ENCODE measurements around the gene STK31. TPM values are rescaled to one million over a fixed set of nuclear protein-coding genes. Genes with fewer than 3 reads are reported as not detected.

Gene STK31
- total RNA-seq, 2 donors from 2014 or later: 0.92 to 1.5 TPM

GRCh38 chr7:23783115-23783514, 73.1 kb downstream of the STK31 start:
- Histone ChIP-seq H3K36me3 (no peaks in the 10 kb centered on the region), H3K4me3 (no peak overlapping the region), H3K4me1 (ENCODE audit: control insufficient read depth in 1 of 2, low read depth in 2 of 2) (no peaks in the 10 kb centered on the region), H3K9me3 (peaks cover 2% of the 10 kb centered on the region), H3K27ac (no peak overlapping the region), H3K27me3 (replicated peaks; ENCODE audit: insufficient read depth) (no peaks in the 10 kb centered on the region)
- ATAC-seq (ENCODE audit: insufficient number of reproducible peaks, low FRiP score, low read depth) (no peak), DNase-seq (ENCODE audit: low spot score) (no peak)
- TF ChIP-seq, protein P1, sequence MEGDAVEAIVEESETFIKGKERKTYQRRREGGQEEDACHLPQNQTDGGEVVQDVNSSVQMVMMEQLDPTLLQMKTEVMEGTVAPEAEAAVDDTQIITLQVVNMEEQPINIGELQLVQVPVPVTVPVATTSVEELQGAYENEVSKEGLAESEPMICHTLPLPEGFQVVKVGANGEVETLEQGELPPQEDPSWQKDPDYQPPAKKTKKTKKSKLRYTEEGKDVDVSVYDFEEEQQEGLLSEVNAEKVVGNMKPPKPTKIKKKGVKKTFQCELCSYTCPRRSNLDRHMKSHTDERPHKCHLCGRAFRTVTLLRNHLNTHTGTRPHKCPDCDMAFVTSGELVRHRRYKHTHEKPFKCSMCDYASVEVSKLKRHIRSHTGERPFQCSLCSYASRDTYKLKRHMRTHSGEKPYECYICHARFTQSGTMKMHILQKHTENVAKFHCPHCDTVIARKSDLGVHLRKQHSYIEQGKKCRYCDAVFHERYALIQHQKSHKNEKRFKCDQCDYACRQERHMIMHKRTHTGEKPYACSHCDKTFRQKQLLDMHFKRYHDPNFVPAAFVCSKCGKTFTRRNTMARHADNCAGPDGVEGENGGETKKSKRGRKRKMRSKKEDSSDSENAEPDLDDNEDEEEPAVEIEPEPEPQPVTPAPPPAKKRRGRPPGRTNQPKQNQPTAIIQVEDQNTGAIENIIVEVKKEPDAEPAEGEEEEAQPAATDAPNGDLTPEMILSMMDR (IDR thresholded peaks at IDR 0.05): no peak

- TF ChIP-seq, protein P1 (IDR thresholded peaks at IDR 0.05): no peak
- H3K4me3 ChIP-seq: no peak overlapping the region
- H3K36me3 ChIP-seq: no peaks in the 10 kb centered on the region
- no peaks in the 10 kb centered on the region for H3K27me3 ChIP-seq (replicated peaks; ENCODE audit: insufficient read depth)
- no peak overlapping the region for H3K27ac ChIP-seq
- ATAC-seq (ENCODE audit: insufficient number of reproducible peaks, low FRiP score, low read depth) (no peak), DNase-seq (ENCODE audit: low spot score) (no peak)
- H3K4me1 ChIP-seq (ENCODE audit: control insufficient read depth in 1 of 2, low read depth in 2 of 2): no peaks in the 10 kb centered on the region
- no peaks in the 10 kb centered on the region for H3K9me3 ChIP-seq
Measured at GRCh38 chr7:23787272-23787671, 77.3 kb downstream of the STK31 start.

- no peaks in the 10 kb centered on the region for H3K9me3 ChIP-seq
- H3K27ac ChIP-seq: no peak overlapping the region
- TF ChIP-seq, protein P1 (IDR thresholded peaks at IDR 0.05): no peak
- no peaks in the 10 kb centered on the region for H3K4me1 ChIP-seq (ENCODE audit: control insufficient read depth in 1 of 2, low read depth in 2 of 2)
- no peak overlapping the region for H3K4me3 ChIP-seq
- ATAC-seq (ENCODE audit: insufficient number of reproducible peaks, low FRiP score, low read depth): no peak
- no peaks in the 10 kb centered on the region for H3K36me3 ChIP-seq
- no peaks in the 10 kb centered on the region for H3K27me3 ChIP-seq (replicated peaks; ENCODE audit: insufficient read depth)
- DNase-seq (ENCODE audit: low spot score): no peak
Measured at GRCh38 chr7:23788843-23789242, 78.8 kb downstream of the STK31 start.

DNA sequence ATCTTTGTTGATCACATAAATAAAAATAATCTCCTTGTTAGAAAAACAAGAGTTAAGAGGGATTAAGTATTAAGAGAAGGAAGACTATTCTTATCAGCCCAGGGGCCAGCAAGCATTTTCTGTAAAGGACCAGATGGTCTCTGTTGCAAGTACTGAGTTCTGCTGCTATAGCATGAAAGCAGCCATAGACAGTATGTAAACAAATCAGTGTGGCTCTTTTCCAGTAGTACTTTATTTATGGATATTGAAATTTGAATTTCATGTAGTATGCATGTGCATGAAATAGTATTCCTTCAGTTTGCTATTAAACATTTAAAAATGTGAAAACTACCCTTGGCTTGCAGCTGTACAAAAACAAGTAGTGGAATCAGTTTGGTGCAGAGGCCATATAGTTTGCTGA, 81.7 kb downstream of the STK31 start:
- TF ChIP-seq, protein P1 (IDR thresholded peaks at IDR 0.05): no peak
- Histone ChIP-seq H3K27ac (no peak overlapping the region), H3K36me3 (no peaks in the 10 kb centered on the region), H3K4me3 (no peak overlapping the region), H3K4me1 (ENCODE audit: control insufficient read depth in 1 of 2, low read depth in 2 of 2) (no peaks in the 10 kb centered on the region), H3K27me3 (replicated peaks; ENCODE audit: insufficient read depth) (no peaks in the 10 kb centered on the region), H3K9me3 (peaks cover 7% of the 10 kb centered on the region)
- ATAC-seq (ENCODE audit: insufficient number of reproducible peaks, low FRiP score, low read depth): no peak
- DNase-seq (ENCODE audit: low spot score): no peak

GRCh38 chr7:23802720-23803397, 92.8 kb downstream of the STK31 start:
- H3K4me3 ChIP-seq: no peak overlapping the region
- ATAC-seq (ENCODE audit: insufficient number of reproducible peaks, low FRiP score, low read depth): no peak

More at GRCh38 chr7:23802720-23803397, 92.8 kb downstream of the STK31 start:
- H3K27ac ChIP-seq: no peak overlapping the region
- TF ChIP-seq, protein P1 (IDR thresholded peaks at IDR 0.05): no peak
- no peaks in the 10 kb centered on the region for H3K9me3 ChIP-seq
- H3K27me3 ChIP-seq (replicated peaks; ENCODE audit: insufficient read depth): no peaks in the 10 kb centered on the region
- no peaks in the 10 kb centered on the region for H3K4me1 ChIP-seq (ENCODE audit: control insufficient read depth in 1 of 2, low read depth in 2 of 2)
- no peak for DNase-seq (ENCODE audit: low spot score)
- no peaks in the 10 kb centered on the region for H3K36me3 ChIP-seq
